Measurements from ENCODE around the gene SH3BGRL3.
"Not testable (repeated sequence)": the region's sequence is repeated elsewhere in the genome, so short reads cannot be mapped to it uniquely, and the experiment has no call there.

The SH3BGRL3 gene

GRCh38 chr1:26279456-26280332, at the start of gene SH3BGRL3:
SH3BGRL3 (plus strand) TSS chr1:26280086; CDS start chr1:26280156, 70 bp downstream.
- peak; percentile 94 for DNase-seq (ENCODE audit: low read depth, low spot score)

- DNase-seq (ENCODE audit: low read depth, low spot score), result not testable (repeated sequence)
Measured at GRCh38 chr1:26230682-26231081, 49.2 kb upstream of the SH3BGRL3 start.

- peak; percentile 99 for DNase-seq (ENCODE audit: low read depth, low spot score)
Measured at GRCh38 chr1:26233903-26234643, 45.8 kb upstream of the SH3BGRL3 start, which contains the start of gene CEP85. CEP85 (plus strand) TSS chr1:26234200; CDS start chr1:26239784, 5,584 bp downstream.

- peak; percentile 50 for DNase-seq (ENCODE audit: low read depth, low spot score)
Measured at GRCh38 chr1:26234644-26235370, 45.1 kb upstream of the SH3BGRL3 start.

GRCh38 chr1:26237230-26237966, 42.5 kb upstream of the SH3BGRL3 start:
- peak; percentile 67 for DNase-seq (ENCODE audit: low read depth, low spot score)

- DNase-seq (ENCODE audit: low read depth, low spot score), result peak; percentile 88
Measured at GRCh38 chr1:26239936-26240335, 40.0 kb upstream of the SH3BGRL3 start.

- no peak for DNase-seq (ENCODE audit: low read depth, low spot score)
Measured at GRCh38 chr1:26252718-26253117, 27.2 kb upstream of the SH3BGRL3 start.

GRCh38 chr1:26254404-26254803, 25.5 kb upstream of the SH3BGRL3 start:
- DNase-seq (ENCODE audit: low read depth, low spot score), result peak; percentile 29

GRCh38 chr1:26257222-26257621, 22.7 kb upstream of the SH3BGRL3 start:
- DNase-seq (ENCODE audit: low read depth, low spot score), result no peak

- no peak for DNase-seq (ENCODE audit: low read depth, low spot score)
Measured at GRCh38 chr1:26259005-26259404, 20.9 kb upstream of the SH3BGRL3 start.

- no peak for DNase-seq (ENCODE audit: low read depth, low spot score)
Measured at GRCh38 chr1:26259578-26259977, 20.3 kb upstream of the SH3BGRL3 start.

- DNase-seq (ENCODE audit: low read depth, low spot score), result no peak
Measured at GRCh38 chr1:26263212-26263611, 16.7 kb upstream of the SH3BGRL3 start.

GRCh38 chr1:26265405-26265804, 14.5 kb upstream of the SH3BGRL3 start:
- DNase-seq (ENCODE audit: low read depth, low spot score), result no peak

- DNase-seq (ENCODE audit: low read depth, low spot score), result no peak
Measured at GRCh38 chr1:26268290-26269197, 11.3 kb upstream of the SH3BGRL3 start.

- no peak for DNase-seq (ENCODE audit: low read depth, low spot score)
Measured at GRCh38 chr1:26269198-26269550, 10.7 kb upstream of the SH3BGRL3 start.

- no peak for DNase-seq (ENCODE audit: low read depth, low spot score)
Measured at GRCh38 chr1:26274801-26275425, 5.0 kb upstream of the SH3BGRL3 start.

GRCh38 chr1:26275580-26276431, 4.1 kb upstream of the SH3BGRL3 start:
- DNase-seq (ENCODE audit: low read depth, low spot score), result peak; percentile 88

GRCh38 chr1:26276432-26276838, 3.5 kb upstream of the SH3BGRL3 start:
- DNase-seq (ENCODE audit: low read depth, low spot score), result no peak

GRCh38 chr1:26277261-26277661, 2.6 kb upstream of the SH3BGRL3 start:
- no peak for DNase-seq (ENCODE audit: low read depth, low spot score)

Data from astrocyte of the hippocampus (primary cell).